ENCODE measurements around the gene NECTIN3. TPM values are rescaled to one million over a fixed set of nuclear protein-coding genes. Genes with fewer than 3 reads are reported as not detected.

NECTIN3 gene
- total RNA-seq, 1 experiment from 2014 or later = 18.8 TPM

GRCh38 chr3:111165411-111165810, 93.8 kb downstream of the NECTIN3 start:
- Histone ChIP-seq H3K27ac (ENCODE audit: low read length) (no peak overlapping the region), H3K27me3 (ENCODE audit: control insufficient read depth, insufficient read depth, low read length) (no peaks in the 10 kb centered on the region), H3K4me1 (ENCODE audit: control insufficient read depth, insufficient read depth, low read length) (no peaks in the 10 kb centered on the region), H3K9me3 (ENCODE audit: control insufficient read depth, insufficient read depth, low read depth, low read length) (no peaks in the 10 kb centered on the region), H3K4me3 (ENCODE audit: low read depth in 2 of 2, low read length in 2 of 2) (no peak overlapping the region), H3K36me3 (ENCODE audit: control insufficient read depth, insufficient read depth, low read length) (no peaks in the 10 kb centered on the region)
- in situ Hi-C loops (cut with HindIII; ENCODE audit: low pct_unique_long_range_greater_than_20kb, low sequenced_read_pairs) = no loop called here
- DNase-seq (ENCODE audit: low read depth, low spot score) (no peak), ATAC-seq (no peak)
- BruUV-seq (replicated peaks) = no TSS peak
- intact Hi-C loops (cut with micrococcal nuclease; ENCODE audit: unreplicated experiment) = no loop called here
- ChIA-PET POLR2A (no interaction called here), CTCF (no interaction called here)
- TF ChIP-seq TCF7L2 (IDR thresholded peaks at IDR 0.05; ENCODE audit: low read depth, low read length) = no peak
- no peak for TF ChIP-seq REST (IDR thresholded peaks at IDR 0.05; ENCODE audit: insufficient read depth in 1 of 2, low read depth in 2 of 2, low read length in 1 of 2)
- TF ChIP-seq POLR2AphosphoS5 (IDR thresholded peaks at IDR 0.05; ENCODE audit: low read depth, low read length) = no peak
- TF ChIP-seq, protein P1, sequence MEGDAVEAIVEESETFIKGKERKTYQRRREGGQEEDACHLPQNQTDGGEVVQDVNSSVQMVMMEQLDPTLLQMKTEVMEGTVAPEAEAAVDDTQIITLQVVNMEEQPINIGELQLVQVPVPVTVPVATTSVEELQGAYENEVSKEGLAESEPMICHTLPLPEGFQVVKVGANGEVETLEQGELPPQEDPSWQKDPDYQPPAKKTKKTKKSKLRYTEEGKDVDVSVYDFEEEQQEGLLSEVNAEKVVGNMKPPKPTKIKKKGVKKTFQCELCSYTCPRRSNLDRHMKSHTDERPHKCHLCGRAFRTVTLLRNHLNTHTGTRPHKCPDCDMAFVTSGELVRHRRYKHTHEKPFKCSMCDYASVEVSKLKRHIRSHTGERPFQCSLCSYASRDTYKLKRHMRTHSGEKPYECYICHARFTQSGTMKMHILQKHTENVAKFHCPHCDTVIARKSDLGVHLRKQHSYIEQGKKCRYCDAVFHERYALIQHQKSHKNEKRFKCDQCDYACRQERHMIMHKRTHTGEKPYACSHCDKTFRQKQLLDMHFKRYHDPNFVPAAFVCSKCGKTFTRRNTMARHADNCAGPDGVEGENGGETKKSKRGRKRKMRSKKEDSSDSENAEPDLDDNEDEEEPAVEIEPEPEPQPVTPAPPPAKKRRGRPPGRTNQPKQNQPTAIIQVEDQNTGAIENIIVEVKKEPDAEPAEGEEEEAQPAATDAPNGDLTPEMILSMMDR (IDR thresholded peaks at IDR 0.05) = no peak

DNA sequence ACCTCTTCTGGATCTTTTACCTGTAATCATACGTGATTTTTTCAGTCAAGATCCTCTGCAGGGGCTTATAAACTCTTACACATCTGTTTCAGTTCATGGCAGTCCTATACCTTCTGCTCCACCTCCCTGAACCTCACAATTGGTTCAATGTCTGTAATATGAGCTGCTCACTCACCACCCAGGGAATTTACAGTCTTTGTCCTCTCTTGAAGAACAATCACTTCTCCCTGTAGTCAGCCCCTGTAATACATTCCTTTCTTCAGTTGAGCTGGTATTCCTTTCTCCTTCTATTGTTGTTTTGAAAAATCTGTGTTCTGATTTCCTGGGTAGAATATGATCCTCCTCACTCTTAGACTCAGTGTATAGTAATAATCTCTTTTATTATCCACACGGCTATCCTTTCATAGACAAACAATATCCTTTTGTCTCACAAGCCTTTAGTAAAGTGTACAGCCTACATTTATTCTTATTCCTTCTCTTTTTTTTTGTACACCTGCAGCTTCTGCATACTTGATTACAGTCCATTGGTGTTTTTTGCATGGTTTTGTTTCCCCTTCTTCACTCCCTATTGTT, 101.8 kb downstream of the NECTIN3 start:
- no peak for DNase-seq (ENCODE audit: low read depth, low spot score)
- in situ Hi-C loops (cut with HindIII; ENCODE audit: low pct_unique_long_range_greater_than_20kb, low sequenced_read_pairs) = no loop called here

More for the DNA sequence above, 101.8 kb downstream of the NECTIN3 start:
- Histone ChIP-seq H3K4me1 (ENCODE audit: control insufficient read depth, insufficient read depth, low read length) (no peaks in the 10 kb centered on the region), H3K27ac (ENCODE audit: low read length) (no peak overlapping the region), H3K4me3 (ENCODE audit: low read depth in 2 of 2, low read length in 2 of 2) (no peak overlapping the region), H3K27me3 (ENCODE audit: control insufficient read depth, insufficient read depth, low read length) (no peaks in the 10 kb centered on the region), H3K9me3 (ENCODE audit: control insufficient read depth, insufficient read depth, low read depth, low read length) (no peaks in the 10 kb centered on the region), H3K36me3 (ENCODE audit: control insufficient read depth, insufficient read depth, low read length) (no peaks in the 10 kb centered on the region)
- ChIA-PET CTCF (no interaction called here), POLR2A (no interaction called here)
- no TSS peak for BruUV-seq (replicated peaks)
- no peak for TF ChIP-seq POLR2AphosphoS5 (IDR thresholded peaks at IDR 0.05; ENCODE audit: low read depth, low read length)
- no peak for TF ChIP-seq TCF7L2 (IDR thresholded peaks at IDR 0.05; ENCODE audit: low read depth, low read length)
- TF ChIP-seq, protein P1 (IDR thresholded peaks at IDR 0.05) = no peak
- no peak for TF ChIP-seq REST (IDR thresholded peaks at IDR 0.05; ENCODE audit: insufficient read depth in 1 of 2, low read depth in 2 of 2, low read length in 1 of 2)
- no peak for TF ChIP-seq SIN3A (IDR thresholded peaks at IDR 0.05; ENCODE audit: borderline replicate concordance, insufficient read depth, low read depth, low read length)
- ATAC-seq = no peak
- intact Hi-C loops (cut with micrococcal nuclease; ENCODE audit: unreplicated experiment) = no loop called here

All from Panc1 (cell line).